Measurements from ENCODE around the gene KNDC1. TPM values are rescaled to one million over a fixed set of nuclear protein-coding genes. Genes with fewer than 3 reads are reported as not detected.

KNDC1 gene
- polyA plus RNA-seq, 3 donors from 2014 or later = not detected

GRCh38 chr10:133252223-133252552 lies 92.2 kb downstream of the KNDC1 start:
- H3K4me3 Mint-ChIP-seq = no peak overlapping the region

GRCh38 chr10:133253361-133253955 lies 93.4 kb downstream of the KNDC1 start:
- peaks cover 2 to 7% (median 3%) of the 10 kb centered on the region in 3 donors for H3K27me3 Mint-ChIP-seq (ENCODE audit: low read depth in 3 of 3)
- H3K9me3 Mint-ChIP-seq = no peaks in the 10 kb centered on the region
- no peak for DNase-seq
- H3K4me3 Mint-ChIP-seq = no peak overlapping the region
- peaks cover 15 to 17% of the 10 kb centered on the region in 2 donors for H3K4me1 Mint-ChIP-seq
- H3K36me3 Mint-ChIP-seq = no peaks in the 10 kb centered on the region
- H3K27ac Mint-ChIP-seq = no peak overlapping the region

More at GRCh38 chr10:133252223-133252552, 92.2 kb downstream of the KNDC1 start:
- no peak for DNase-seq
- Mint-ChIP-seq H3K9me3 (no peaks in the 10 kb centered on the region), H3K36me3 (no peaks in the 10 kb centered on the region), H3K27me3 (ENCODE audit: low read depth in 3 of 3) (peaks cover 2 to 7% (median 3%) of the 10 kb centered on the region in 3 donors), H3K4me1 (peaks cover 4% of the 10 kb centered on the region in 2 donors), H3K27ac (no peak overlapping the region)

- H3K4me3 Mint-ChIP-seq = no peak overlapping the region
- DNase-seq = no peak
- peaks cover 5 to 11% (median 5%) of the 10 kb centered on the region in 3 donors for H3K27me3 Mint-ChIP-seq (ENCODE audit: low read depth in 3 of 3)
- H3K4me1 Mint-ChIP-seq = peaks cover 23 to 24% of the 10 kb centered on the region in 2 donors
- H3K36me3 Mint-ChIP-seq = no peaks in the 10 kb centered on the region
- peak overlapping the region in 1 of 6 donors; percentile 33 for H3K27ac Mint-ChIP-seq
- no peaks in the 10 kb centered on the region for H3K9me3 Mint-ChIP-seq
Measured at GRCh38 chr10:133254421-133255120, 94.6 kb downstream of the KNDC1 start.

- no peak for DNase-seq
- Mint-ChIP-seq H3K4me3 (no peak overlapping the region), H3K36me3 (no peaks in the 10 kb centered on the region), H3K27me3 (ENCODE audit: low read depth in 3 of 3) (peaks cover 5 to 13% (median 5%) of the 10 kb centered on the region in 3 donors), H3K4me1 (peaks cover 31 to 32% of the 10 kb centered on the region in 2 donors), H3K27ac (no peak overlapping the region), H3K9me3 (no peaks in the 10 kb centered on the region)
Measured at GRCh38 chr10:133255323-133255722, 95.3 kb downstream of the KNDC1 start.

GRCh38 chr10:133257489-133258065 lies 97.6 kb downstream of the KNDC1 start:
- peaks cover 3 to 17% (median 8%) of the 10 kb centered on the region in 3 donors for H3K27me3 Mint-ChIP-seq (ENCODE audit: low read depth in 3 of 3)
- H3K36me3 Mint-ChIP-seq = no peaks in the 10 kb centered on the region
- no peaks in the 10 kb centered on the region for H3K9me3 Mint-ChIP-seq
- H3K4me1 Mint-ChIP-seq = peaks cover 46 to 47% of the 10 kb centered on the region in 2 donors
- DNase-seq = peak; percentile 24 to 43 (median 33)
- peak overlapping the region in 5 of 6 donors; percentile 36 to 77 (median 46) for H3K27ac Mint-ChIP-seq
- H3K4me3 Mint-ChIP-seq = peak overlapping the region in 4 of 5 donors; percentile 38 to 63 (median 56)

- Mint-ChIP-seq H3K4me1 (peaks cover 52 to 54% of the 10 kb centered on the region in 2 donors), H3K27me3 (ENCODE audit: low read depth in 3 of 3) (peaks cover 3 to 17% (median 8%) of the 10 kb centered on the region in 3 donors), H3K9me3 (no peaks in the 10 kb centered on the region), H3K27ac (peak overlapping the region; percentile 37 to 72 (median 60)), H3K36me3 (no peaks in the 10 kb centered on the region), H3K4me3 (peak overlapping the region in 4 of 5 donors; percentile 27 to 63 (median 48))
- peak in 2 of 3 donors; percentile 30 to 34 for DNase-seq
Measured at GRCh38 chr10:133258066-133258817, 98.2 kb downstream of the KNDC1 start.

- Mint-ChIP-seq H3K36me3 (no peaks in the 10 kb centered on the region), H3K4me1 (peaks cover 58 to 61% of the 10 kb centered on the region in 2 donors), H3K27me3 (ENCODE audit: low read depth in 3 of 3) (peaks cover 3 to 17% (median 8%) of the 10 kb centered on the region in 3 donors), H3K9me3 (no peaks in the 10 kb centered on the region), H3K27ac (peak overlapping the region; percentile 71 to 89 (median 86)), H3K4me3 (peak overlapping the region; percentile 44 to 64 (median 55))
- peak; percentile 59 to 65 (median 61) for DNase-seq
Measured at GRCh38 chr10:133258818-133259601, 99.0 kb downstream of the KNDC1 start.

- Mint-ChIP-seq H3K27me3 (ENCODE audit: low read depth in 3 of 3) (peaks cover 5 to 18% (median 6%) of the 10 kb centered on the region in 3 donors), H3K4me3 (peak overlapping the region; percentile 44 to 64 (median 55)), H3K9me3 (no peaks in the 10 kb centered on the region), H3K4me1 (peaks cover 64 to 66% of the 10 kb centered on the region in 2 donors), H3K27ac (peak overlapping the region; percentile 71 to 89 (median 86)), H3K36me3 (no peaks in the 10 kb centered on the region)
- no peak for DNase-seq
Measured at GRCh38 chr10:133259602-133259989, 99.6 kb downstream of the KNDC1 start.

- peak overlapping the region in 5 of 6 donors; percentile 23 to 88 (median 74) for H3K27ac Mint-ChIP-seq
- H3K9me3 Mint-ChIP-seq = no peaks in the 10 kb centered on the region
- H3K27me3 Mint-ChIP-seq (ENCODE audit: low read depth in 3 of 3) = peaks cover 5 to 17% (median 6%) of the 10 kb centered on the region in 3 donors
- H3K4me3 Mint-ChIP-seq = peak overlapping the region; percentile 62 to 81 (median 65)
- DNase-seq = peak; percentile 74 to 75 (median 75)
- peaks cover 0 to 6% (median 6%) of the 10 kb centered on the region in 3 donors for H3K36me3 Mint-ChIP-seq
- H3K4me1 Mint-ChIP-seq = peaks cover 74 to 79% of the 10 kb centered on the region in 2 donors
Measured at GRCh38 chr10:133260895-133261725, 101.1 kb downstream of the KNDC1 start.

GRCh38 chr10:133261726-133262325 lies 101.8 kb downstream of the KNDC1 start:
- H3K27me3 Mint-ChIP-seq (ENCODE audit: low read depth in 3 of 3) = peaks cover 5 to 17% (median 6%) of the 10 kb centered on the region in 3 donors
- H3K4me3 Mint-ChIP-seq = peak overlapping the region; percentile 72 to 81 (median 76)
- H3K9me3 Mint-ChIP-seq = no peaks in the 10 kb centered on the region
- H3K27ac Mint-ChIP-seq = peak overlapping the region in 5 of 6 donors; percentile 23 to 88 (median 82)
- H3K4me1 Mint-ChIP-seq = peaks cover 75 to 79% of the 10 kb centered on the region in 2 donors
- H3K36me3 Mint-ChIP-seq = peaks cover 0 to 6% (median 6%) of the 10 kb centered on the region in 3 donors
- peak; percentile 70 to 74 (median 71) for DNase-seq

GRCh38 chr10:133262696-133263095 lies 102.7 kb downstream of the KNDC1 start:
- Mint-ChIP-seq H3K4me1 (peaks cover 66 to 71% of the 10 kb centered on the region in 2 donors), H3K9me3 (no peaks in the 10 kb centered on the region), H3K27me3 (ENCODE audit: low read depth in 3 of 3) (peaks cover 5 to 17% (median 6%) of the 10 kb centered on the region in 3 donors), H3K4me3 (peak overlapping the region in 4 of 5 donors; percentile 75 to 81 (median 78)), H3K36me3 (peaks cover 0 to 6% (median 6%) of the 10 kb centered on the region in 3 donors), H3K27ac (peak overlapping the region in 5 of 6 donors; percentile 36 to 84 (median 55))
- no peak for DNase-seq
